Glomerular endothelial cell (primary cell): ENCODE measurements around the gene KRTAP10-3. TPM values are rescaled to one million over a fixed set of nuclear protein-coding genes. Genes with fewer than 3 reads are reported as not detected.

Source experiments
- DNase-seq: peaks from one replicate; pipeline ENCODE4 v3.0.0-alpha.2; 2011; ENCODE audit warnings: low read depth, low spot score; ENCODE audit errors: extremely low read depth
- total RNA-seq: library from RNA; depleted of rRNA; stranded (reverse); fragments of >200 nt; gene quantifications from 2 replicates; pipeline ENCODE4 v1.2.3, GENCODE V29; 2015

The KRTAP10-3 gene
- total RNA-seq, 1 donor from 2014 or later, result not detected

DNA sequence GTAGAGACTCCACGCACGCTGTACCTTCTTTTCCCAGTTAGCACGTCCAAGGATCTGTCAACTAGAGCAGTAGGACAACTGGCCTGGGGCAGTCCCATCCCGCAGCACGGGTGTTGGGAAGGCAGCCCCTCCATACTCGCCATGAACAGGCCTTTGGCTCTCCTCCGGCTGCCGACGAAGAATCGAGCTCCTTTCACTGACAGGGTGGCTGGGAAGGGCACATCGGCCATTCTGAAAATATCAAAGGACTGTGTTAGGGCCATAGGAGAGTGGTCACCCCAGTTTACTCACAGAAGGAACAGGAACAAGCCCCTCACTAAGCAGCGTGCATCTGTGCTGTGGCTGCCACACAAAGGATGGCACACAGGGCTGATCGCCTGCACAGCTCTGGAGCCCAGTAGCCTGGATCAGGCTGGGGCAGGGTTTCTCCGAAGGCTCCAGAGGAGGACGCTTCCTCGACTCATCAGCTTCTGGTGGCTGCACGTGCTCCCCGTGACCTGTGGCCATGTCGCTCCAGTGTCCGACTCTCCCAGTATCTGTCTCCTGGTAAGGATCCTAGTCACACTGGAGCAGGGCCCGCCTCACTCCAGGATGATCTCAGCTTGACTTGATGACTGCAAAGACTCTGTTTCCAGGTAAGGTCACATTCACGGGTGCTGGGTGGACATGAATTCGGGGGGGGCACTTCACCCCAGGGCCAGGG is 27.5 kb downstream of the KRTAP10-3 start:
- DNase-seq, result no peak

GRCh38 chr21:44530221-44530902 is 28.2 kb downstream of the KRTAP10-3 start:
- no peak for DNase-seq

- no peak for DNase-seq
These were observed 29.0 kb downstream of the KRTAP10-3 start for GRCh38 chr21:44529503-44530125.

DNA sequence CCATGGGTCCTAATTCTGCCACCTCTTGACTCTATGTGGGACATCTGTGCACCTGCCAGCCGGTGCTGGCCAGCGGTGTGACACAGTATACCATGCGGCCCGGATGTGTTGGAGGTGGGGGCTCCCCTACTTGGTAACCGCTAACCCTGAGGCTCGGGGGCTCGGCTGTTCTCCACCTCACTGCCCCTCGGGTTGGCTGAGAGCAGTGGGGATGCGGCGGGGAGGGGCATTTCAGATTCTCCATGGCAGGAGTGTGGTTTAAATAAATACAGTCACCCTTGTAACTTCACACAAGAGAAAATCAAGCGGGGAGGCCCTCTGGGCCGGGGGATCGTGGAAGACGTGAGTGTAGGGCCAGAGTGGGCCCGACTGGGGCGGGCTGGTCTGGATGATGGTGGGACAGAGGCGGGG is 29.6 kb downstream of the KRTAP10-3 start:
- DNase-seq, result no peak

- no peak for DNase-seq
These were observed 30.0 kb downstream of the KRTAP10-3 start for GRCh38 chr21:44528634-44528995.

GRCh38 chr21:44527983-44528633 is 30.5 kb downstream of the KRTAP10-3 start:
- no peak for DNase-seq

DNA sequence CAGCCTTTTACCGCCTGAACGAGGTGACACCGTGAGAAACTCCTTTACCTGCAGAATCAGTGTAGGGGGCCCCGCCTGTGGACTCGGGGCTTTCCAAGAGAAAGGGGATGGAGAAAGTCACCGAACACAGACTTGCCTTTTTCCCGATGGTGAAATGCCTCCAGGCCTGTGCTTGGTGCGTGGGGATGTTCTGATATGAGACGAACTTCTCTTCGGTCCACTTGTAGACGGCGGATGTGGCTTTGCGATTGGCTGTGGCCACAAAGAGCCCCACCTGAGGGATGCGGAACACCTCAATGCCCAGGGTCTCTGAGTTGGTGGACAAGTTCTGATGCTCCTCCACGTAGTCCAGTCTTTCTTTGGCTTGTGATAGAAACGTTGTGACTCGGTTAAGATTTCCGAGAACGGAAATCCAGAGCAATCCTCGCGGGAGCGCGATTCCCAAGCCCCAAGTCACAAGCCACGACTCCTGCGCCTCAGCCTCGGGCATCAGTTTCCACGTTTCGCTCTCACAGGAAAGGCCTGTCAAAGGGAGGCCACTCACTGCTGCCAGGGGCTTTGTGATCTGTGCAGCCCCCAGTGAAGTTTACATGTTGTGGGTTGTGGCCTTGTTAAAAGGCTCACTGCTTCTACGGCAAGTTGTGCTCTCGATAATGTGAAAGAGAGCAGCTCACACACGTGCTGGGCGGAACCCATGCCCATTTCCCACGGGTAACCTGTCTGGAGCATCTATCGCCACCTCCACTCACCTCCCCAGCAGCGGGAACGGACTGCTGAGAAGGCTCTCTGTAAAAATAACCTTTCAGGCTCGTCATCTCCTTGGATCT is 31.2 kb downstream of the KRTAP10-3 start:
- no peak for DNase-seq

DNA sequence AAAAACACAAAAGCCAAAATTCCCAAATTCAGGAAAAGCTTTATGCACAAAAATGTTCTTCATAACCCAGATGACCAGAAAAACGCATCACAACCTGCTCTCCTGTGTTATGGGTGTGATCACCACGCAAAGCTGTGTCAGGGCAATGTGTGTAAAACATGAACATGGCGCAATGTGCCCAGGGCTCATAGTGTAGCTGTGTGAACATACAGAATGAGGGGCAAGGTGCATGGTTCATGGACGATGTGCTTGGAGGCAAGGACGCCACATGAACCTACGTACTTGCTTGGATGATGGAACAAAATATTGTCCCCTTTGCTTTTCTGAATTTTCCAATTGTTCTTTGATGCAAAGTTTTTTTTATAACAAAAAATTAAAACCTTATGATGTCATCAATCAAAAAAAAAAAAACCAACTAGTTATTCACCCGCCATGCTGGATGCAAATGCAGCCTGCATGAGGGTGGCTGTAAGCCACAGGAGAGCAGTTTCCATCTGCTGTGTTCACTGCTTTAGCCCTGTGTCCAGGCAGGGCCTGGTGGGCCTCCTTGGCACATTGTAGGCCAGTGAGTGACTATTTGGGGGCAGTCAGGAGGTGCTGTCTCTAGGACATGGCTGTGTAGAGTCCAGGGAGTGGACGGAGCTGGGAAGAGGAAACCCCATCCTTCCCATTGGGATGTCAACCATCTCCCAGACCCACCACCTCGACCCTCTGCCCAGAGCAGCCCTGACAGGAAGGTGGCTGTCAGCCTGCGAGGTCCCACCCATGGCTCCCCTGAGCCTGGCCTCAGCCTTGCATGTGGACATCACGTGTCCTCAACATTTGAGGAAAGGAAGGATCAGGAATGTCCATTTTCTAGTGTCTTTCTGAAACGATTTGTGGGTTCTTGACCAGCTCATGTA is 32.2 kb downstream of the KRTAP10-3 start:
- no peak for DNase-seq

GRCh38 chr21:44525391-44526095 is 33.1 kb downstream of the KRTAP10-3 start:
- no peak for DNase-seq

DNA sequence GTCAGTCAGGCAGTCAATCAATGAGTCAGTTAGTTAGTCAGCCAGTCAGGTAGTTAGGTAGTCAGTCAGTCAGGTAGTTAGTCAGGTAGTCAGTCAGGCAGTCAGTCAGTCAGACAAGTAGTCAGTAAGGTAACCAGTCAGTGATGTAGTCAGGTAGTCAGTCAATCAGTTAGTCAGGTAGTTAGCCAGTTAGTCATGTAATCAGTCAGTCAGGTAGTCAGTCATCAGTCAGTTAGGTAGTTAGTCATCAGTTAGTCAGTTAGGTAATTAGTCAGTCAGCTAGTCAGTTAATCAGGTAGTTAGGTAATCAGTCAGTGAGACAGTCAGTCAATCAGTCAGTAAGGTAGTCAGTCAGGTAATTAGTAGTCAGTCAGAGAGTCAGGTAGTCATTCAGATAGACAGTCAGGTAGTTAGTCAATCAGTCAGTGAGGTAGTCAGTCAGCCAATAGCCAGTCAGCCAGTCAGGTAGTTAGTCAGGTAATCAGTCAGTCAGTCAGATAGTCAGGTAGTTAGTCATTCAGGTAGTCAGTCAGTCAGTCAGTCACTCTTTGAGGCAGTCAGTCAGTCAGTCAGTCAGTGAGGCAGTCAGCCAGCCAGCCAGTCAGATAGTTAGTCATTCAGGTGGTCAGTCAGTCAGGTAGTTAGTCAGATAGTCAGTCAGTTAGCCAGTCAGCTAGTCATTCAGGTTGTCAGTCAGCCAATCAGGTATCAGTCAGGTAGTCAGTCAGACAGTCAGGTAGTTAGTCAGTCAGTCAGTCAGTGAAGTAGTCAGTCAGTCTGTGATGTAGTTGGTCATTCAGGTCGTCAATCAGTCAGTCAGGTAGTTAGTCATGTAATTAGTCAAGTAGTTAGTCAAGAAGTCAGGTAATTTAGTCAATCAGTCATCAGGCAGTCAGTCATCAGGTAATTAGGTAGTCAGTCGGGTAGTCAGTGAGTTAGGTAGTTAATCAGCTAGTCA is 33.9 kb downstream of the KRTAP10-3 start:
- no peak for DNase-seq

DNA sequence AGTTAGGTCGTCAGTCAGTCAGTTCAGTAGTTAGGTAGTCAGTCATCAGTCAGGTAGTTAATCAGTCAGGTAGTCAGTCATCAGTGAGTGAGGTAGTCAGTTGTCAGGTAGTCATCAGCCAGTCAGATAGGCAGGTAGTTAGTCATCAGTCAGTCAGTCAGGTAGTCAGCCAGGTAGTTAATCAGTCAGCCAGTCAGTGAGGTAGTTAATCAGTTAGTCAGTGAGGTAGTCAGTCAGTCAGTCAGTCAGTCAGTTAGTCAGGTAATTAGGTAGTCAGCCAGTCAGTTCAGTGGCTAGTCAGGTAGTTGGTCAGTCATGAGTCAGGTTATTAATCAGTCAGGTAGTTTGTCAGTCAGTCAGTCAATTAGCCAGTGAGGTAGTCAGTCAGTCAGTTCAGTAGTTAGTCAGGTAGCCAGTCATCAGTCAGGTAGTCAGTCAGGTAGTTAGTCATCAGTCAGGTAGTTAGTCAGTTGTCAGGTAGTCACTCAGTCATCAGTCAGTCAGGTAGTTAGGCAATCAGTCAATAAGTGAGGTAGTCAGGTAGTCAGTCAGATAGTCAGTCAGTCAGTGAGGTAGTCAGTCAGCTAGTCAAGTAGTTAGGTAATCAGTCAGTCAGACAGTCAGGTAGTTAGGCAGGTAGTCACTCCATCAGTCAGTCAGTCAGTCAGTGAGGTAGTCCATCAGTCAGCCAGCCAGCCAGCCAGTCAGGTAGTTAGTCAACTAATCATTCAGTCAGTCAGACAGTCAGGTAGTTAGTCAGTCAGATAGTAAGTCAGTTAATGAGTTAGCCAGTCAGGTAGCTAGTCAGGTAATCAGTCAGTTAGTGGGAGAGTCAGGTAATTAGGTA is 34.8 kb downstream of the KRTAP10-3 start:
- DNase-seq, result no peak

DNA sequence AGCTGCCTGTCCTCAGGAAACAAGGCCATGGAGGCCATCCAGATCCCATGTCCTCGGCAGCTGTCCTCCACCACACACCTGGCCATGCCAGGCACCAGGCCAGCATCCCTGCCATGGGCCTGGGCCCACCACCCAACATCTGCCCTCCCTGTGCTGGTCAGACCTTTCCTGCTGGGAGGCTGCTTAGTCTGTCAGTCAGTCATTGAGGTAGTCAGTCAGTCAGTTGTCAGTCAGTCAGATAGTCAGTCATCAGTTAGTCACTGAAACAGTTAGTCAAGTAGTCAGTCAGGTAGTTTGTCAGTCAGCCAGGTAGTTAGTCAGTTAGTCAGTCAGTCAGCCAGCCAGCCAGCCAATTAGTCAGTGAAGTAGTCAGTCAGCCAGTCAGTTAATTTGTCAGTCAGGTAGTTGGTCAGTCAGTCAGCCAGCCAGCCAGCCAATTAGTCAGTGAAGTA is 35.8 kb downstream of the KRTAP10-3 start:
- no peak for DNase-seq

GRCh38 chr21:44521928-44522752 is 36.5 kb downstream of the KRTAP10-3 start:
- DNase-seq, result no peak

- no peak for DNase-seq
These were observed 37.2 kb downstream of the KRTAP10-3 start for GRCh38 chr21:44521301-44521927.
